Measurements from ENCODE around the gene CLEC2L.

GRCh38 chr7:139479620-139480019 lies 43.9 kb upstream of the CLEC2L start:
- TF ChIP-seq, protein P1, sequence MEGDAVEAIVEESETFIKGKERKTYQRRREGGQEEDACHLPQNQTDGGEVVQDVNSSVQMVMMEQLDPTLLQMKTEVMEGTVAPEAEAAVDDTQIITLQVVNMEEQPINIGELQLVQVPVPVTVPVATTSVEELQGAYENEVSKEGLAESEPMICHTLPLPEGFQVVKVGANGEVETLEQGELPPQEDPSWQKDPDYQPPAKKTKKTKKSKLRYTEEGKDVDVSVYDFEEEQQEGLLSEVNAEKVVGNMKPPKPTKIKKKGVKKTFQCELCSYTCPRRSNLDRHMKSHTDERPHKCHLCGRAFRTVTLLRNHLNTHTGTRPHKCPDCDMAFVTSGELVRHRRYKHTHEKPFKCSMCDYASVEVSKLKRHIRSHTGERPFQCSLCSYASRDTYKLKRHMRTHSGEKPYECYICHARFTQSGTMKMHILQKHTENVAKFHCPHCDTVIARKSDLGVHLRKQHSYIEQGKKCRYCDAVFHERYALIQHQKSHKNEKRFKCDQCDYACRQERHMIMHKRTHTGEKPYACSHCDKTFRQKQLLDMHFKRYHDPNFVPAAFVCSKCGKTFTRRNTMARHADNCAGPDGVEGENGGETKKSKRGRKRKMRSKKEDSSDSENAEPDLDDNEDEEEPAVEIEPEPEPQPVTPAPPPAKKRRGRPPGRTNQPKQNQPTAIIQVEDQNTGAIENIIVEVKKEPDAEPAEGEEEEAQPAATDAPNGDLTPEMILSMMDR (IDR thresholded peaks at IDR 0.05): no peak
- TF ChIP-seq POLR2A (IDR thresholded peaks at IDR 0.05): no peak
- no peak for TF ChIP-seq EP300 (IDR thresholded peaks at IDR 0.05)

All from tibial nerve (tissue), 4 donors.